CD4-positive, alpha-beta T cell (primary cell): Measurements from ENCODE around the gene KIAA0232. TPM values are rescaled to one million over a fixed set of nuclear protein-coding genes. Genes with fewer than 3 reads are reported as not detected.

Experiments
- ATAC-seq: fragments of 200-7000 bp; cut with Tn5 transposase; one replicate; pipeline ENCODE4 v1.10.0; 2022; ENCODE audit warnings: mild to moderate bottlenecking; ENCODE audit not compliant: poor library complexity
- CTCF ChIA-PET: fragments of 350-600 bp; sonication (Branson Sonifier 250); formaldehyde crosslinking; loops from one replicate; lab custom pipeline; 2021; ENCODE audit warnings: antibody characterized with exemption, inconsistent platforms; lab: Charles Lee
- POLR2A ChIA-PET: fragments of 350-600 bp; sonication (Branson Sonifier 250); formaldehyde crosslinking; loops from one replicate; lab custom pipeline; 2021; ENCODE audit warnings: antibody characterized with exemption, inconsistent platforms; lab: Charles Lee
- DNase-seq, 14 experiments: peaks; one replicate each; pipeline ENCODE4 v3.0.0-alpha.2; 2013 to 2020; ENCODE audit warnings: mixed read lengths in 2 of 14
- H3K27ac ChIP-seq, 2 donors: one replicate each; pipeline versions ENCODE4 v1.5.1 to v1.7.0; 2013; ENCODE audit warnings: low read length in 2 of 2, low read depth in 1 of 2, mild to moderate bottlenecking in 1 of 2
- H3K27me3 ChIP-seq, 2 experiments: 1 replicate in 1 of 2; 2 replicates in 1 of 2; pipeline versions ENCODE4 v1.6.1 to v1.7.0; 2013; ENCODE audit warnings: low read length in 2 of 2, control low read depth in 1 of 2, mild to moderate bottlenecking in 1 of 2, moderate library complexity in 1 of 2; ENCODE audit not compliant: insufficient read depth in 2 of 2, control insufficient read depth in 1 of 2
- H3K36me3 ChIP-seq: one replicate; pipeline ENCODE4 v1.6.1; 2013; ENCODE audit warnings: low read length, control low read depth; ENCODE audit not compliant: insufficient read depth
- H3K4me1 ChIP-seq: one replicate; pipeline ENCODE4 v1.6.1; 2013; ENCODE audit warnings: low read length, control low read depth; ENCODE audit not compliant: insufficient read depth
- H3K4me3 ChIP-seq: one replicate; pipeline ENCODE4 v1.5.1; 2013; ENCODE audit warnings: mild to moderate bottlenecking, low read length, moderate library complexity
- H3K9me3 ChIP-seq, 2 experiments: 1 replicate in 1 of 2; 2 replicates in 1 of 2; pipeline versions ENCODE4 v1.6.1 to v1.7.0; 2013; ENCODE audit warnings: low read length in 2 of 2, mild to moderate bottlenecking in 2 of 2, control low read depth in 1 of 2, moderate library complexity in 1 of 2; ENCODE audit not compliant: control insufficient read depth in 1 of 2, insufficient read depth in 1 of 2
- H3K27ac Mint-ChIP-seq: one replicate; pipeline ENCODE4 v1.8.0; 2020; ENCODE audit warnings: mixed read lengths
- H3K27me3 Mint-ChIP-seq: one replicate; pipeline ENCODE4 v1.8.0; 2021; ENCODE audit warnings: mixed read lengths
- H3K36me3 Mint-ChIP-seq: one replicate; pipeline ENCODE4 v1.8.0; 2021; ENCODE audit warnings: low read depth, mixed read lengths
- H3K4me1 Mint-ChIP-seq: one replicate; pipeline ENCODE4 v1.8.0; 2021; ENCODE audit warnings: low read depth, mixed read lengths
- H3K4me3 Mint-ChIP-seq: one replicate; pipeline ENCODE4 v1.8.0; 2020; ENCODE audit warnings: mild to moderate bottlenecking, mixed read lengths
- H3K9me3 Mint-ChIP-seq: one replicate; pipeline ENCODE4 v1.8.0; 2020; ENCODE audit warnings: mixed read lengths
- intact Hi-C, 2 experiments: fragments of 100-400 bp; cut with DNase I in 1 of 2; cut with micrococcal nuclease in 1 of 2; formaldehyde crosslinking; loops; one replicate each; pipeline versions ENCODE4 v1.15.1 to v1.9.0; 2023 to 2025; cut with DNase I, micrococcal nuclease
- total RNA-seq, 174 experiments: library from RNA in 2 of 174; stranded (reverse) in 2 of 174; gene quantifications; one replicate each; pipeline ENCODE4 v1.2.3 and lab custom pipeline; 2021 to 2026
- TF ChIP-seq, protein P1 (sequence below): fragments of 200-600 bp; IDR thresholded peaks from one replicate; pipeline ENCODE4 v1.8.0; 2022; ENCODE audit warnings: antibody characterized with exemption, mild to moderate bottlenecking

KIAA0232 gene
- total RNA-seq, 2 experiments from 2014 or later, result 15.3 to 17.8 TPM

DNA sequence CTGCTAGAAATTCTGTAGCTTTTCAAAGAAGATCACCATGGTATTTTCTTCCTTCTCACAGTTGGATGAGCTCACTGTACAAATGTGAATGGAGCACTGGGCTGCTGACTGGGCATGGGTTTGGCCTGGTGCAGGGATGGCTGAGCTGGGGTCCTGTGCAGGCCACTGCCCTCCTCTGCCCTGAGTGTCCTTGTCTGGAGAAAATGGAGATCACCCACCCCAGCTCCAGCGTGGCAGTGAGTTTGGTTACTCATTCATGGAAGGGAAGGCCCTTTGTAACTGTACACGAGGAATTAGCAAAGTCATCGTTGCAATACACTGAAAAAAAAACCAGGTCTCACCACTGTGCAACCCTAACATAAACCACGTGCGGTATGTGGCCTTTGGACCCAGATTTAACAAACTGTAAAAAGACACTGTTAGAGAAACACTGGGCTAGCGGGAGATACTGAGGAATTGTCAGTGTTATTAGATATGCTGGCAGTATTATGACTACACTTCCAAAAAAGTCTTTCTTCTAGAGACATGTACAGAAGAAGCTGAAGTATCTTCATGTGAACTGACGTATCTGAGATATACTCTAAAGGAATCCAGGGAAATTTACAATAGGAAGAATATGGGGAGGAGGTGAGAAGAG, 111.0 kb downstream of the KIAA0232 start:
- intact Hi-C loops, result no loop called here
- CTCF ChIA-PET, result interaction anchor here (0.9 kb wide), 1 partner anchor 20 kb away, joined by 4 read pairs; no protein-coding TSS in a partner anchor

DNA sequence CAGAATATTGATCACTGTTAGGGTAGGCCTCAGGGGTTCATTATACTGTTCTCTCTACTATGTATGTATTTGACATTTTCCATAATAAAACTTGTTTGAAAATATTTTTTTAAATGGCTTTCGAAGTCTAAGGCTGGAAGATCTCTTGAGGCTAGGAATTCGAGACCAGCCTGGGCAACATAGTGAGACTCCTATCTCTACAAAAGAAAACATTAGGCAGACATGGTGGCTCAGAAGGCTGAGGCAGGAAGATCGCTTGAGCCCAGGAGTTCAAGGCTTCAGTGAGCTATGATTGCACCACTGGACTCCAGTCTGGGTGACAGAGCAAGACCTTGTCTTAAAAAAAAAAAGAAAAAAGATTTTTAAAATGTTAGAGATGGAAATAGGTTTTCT, 111.6 kb downstream of the KIAA0232 start:
- H3K36me3 ChIP-seq, result no peaks in the 10 kb centered on the region
- ChIA-PET CTCF (no interaction called here), POLR2A (no interaction called here)
- Mint-ChIP-seq H3K27me3 (no peaks in the 10 kb centered on the region), H3K4me1 (peaks cover 38% of the 10 kb centered on the region), H3K4me3 (no peak overlapping the region), H3K36me3 (no peaks in the 10 kb centered on the region), H3K9me3 (no peaks in the 10 kb centered on the region), H3K27ac (peak overlapping the region; percentile 57)
- DNase-seq (no peak), ATAC-seq (no peak)
- peaks cover 0 to 13% of the 10 kb centered on the region in 2 experiments for H3K9me3 ChIP-seq
- no peak overlapping the region for H3K4me3 ChIP-seq
- H3K27me3 ChIP-seq, result no peaks in the 10 kb centered on the region
- peaks cover 48% of the 10 kb centered on the region for H3K4me1 ChIP-seq
- TF ChIP-seq, protein P1, sequence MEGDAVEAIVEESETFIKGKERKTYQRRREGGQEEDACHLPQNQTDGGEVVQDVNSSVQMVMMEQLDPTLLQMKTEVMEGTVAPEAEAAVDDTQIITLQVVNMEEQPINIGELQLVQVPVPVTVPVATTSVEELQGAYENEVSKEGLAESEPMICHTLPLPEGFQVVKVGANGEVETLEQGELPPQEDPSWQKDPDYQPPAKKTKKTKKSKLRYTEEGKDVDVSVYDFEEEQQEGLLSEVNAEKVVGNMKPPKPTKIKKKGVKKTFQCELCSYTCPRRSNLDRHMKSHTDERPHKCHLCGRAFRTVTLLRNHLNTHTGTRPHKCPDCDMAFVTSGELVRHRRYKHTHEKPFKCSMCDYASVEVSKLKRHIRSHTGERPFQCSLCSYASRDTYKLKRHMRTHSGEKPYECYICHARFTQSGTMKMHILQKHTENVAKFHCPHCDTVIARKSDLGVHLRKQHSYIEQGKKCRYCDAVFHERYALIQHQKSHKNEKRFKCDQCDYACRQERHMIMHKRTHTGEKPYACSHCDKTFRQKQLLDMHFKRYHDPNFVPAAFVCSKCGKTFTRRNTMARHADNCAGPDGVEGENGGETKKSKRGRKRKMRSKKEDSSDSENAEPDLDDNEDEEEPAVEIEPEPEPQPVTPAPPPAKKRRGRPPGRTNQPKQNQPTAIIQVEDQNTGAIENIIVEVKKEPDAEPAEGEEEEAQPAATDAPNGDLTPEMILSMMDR, result no peak
- intact Hi-C loops, result no loop called here
- no peak overlapping the region for H3K27ac ChIP-seq

More for the DNA sequence above, 111.0 kb downstream of the KIAA0232 start:
- POLR2A ChIA-PET, result interaction anchor here (0.6 to 1.4 kb wide), 4 partner anchors 17 to 187 kb away, joined by 3 to 5 read pairs (median 3); partner anchors contain the start of gene TADA2B
- DNase-seq (no peak), ATAC-seq (no peak)
- Mint-ChIP-seq H3K27ac (peak overlapping the region; percentile 57), H3K27me3 (no peaks in the 10 kb centered on the region), H3K36me3 (no peaks in the 10 kb centered on the region), H3K4me3 (no peak overlapping the region), H3K4me1 (peaks cover 33% of the 10 kb centered on the region), H3K9me3 (no peaks in the 10 kb centered on the region)
- H3K4me1 ChIP-seq, result peaks cover 43% of the 10 kb centered on the region
- H3K27me3 ChIP-seq, result no peaks in the 10 kb centered on the region
- H3K36me3 ChIP-seq, result no peaks in the 10 kb centered on the region
- TF ChIP-seq, protein P1, result no peak
- peak overlapping the region in 1 of 2 donors; percentile 34 for H3K27ac ChIP-seq
- H3K4me3 ChIP-seq, result no peak overlapping the region
- H3K9me3 ChIP-seq, result peaks cover 0 to 15% of the 10 kb centered on the region in 2 experiments

DNA sequence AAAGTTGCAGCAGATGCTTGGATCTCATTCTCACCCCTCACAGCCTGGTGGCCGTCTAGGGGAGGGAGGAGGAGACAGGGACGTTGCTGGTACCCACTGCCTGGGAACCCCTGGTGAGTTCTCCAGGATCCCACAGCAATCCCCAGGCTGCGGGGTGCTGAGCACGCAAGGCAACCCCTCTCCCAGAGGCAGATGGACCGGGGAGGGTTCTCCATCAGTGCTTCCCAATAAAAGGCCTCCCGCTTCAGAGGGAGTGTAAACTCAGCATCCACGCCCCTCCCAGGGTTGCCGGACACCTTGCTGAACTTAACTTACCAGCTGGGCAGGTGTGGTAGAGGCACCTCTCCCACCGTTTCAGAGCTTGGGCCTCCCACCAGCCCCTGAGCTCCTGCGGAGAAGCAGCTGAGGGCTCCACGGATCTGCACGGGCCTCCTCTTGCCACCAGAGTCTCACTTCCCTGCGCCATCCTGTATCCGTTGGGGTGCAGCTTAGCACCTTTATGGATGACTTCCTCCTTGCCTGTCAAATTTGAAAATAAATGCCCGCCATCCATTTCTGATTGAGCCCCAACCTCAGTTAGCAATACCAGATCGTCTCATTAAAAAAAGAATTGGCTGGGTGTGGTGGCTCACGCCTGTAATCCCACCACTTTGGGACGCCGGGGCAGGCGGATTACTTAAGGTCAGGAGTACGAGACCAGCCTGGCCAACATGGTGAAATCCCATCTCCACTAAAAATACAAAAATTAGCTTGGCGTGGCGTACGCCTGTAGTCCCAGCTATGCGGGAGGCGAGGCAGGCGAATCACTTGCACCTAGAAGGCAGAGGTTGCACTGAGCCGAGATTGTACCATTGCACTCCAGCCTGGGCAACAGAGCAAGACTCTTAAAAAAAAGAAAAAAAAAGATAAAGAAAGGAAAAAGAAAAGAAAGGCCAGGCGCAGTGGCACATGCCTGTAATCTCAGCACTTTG, 112.3 kb downstream of the KIAA0232 start:
- Mint-ChIP-seq H3K27ac (peak overlapping the region; percentile 39), H3K9me3 (no peaks in the 10 kb centered on the region), H3K27me3 (no peaks in the 10 kb centered on the region), H3K4me3 (no peak overlapping the region), H3K36me3 (no peaks in the 10 kb centered on the region), H3K4me1 (peaks cover 45% of the 10 kb centered on the region)
- H3K9me3 ChIP-seq, result peaks cover 0 to 6% of the 10 kb centered on the region in 2 experiments
- H3K27me3 ChIP-seq, result no peaks in the 10 kb centered on the region
- TF ChIP-seq, protein P1, result no peak
- H3K27ac ChIP-seq, result no peak overlapping the region
- DNase-seq, result no peak
- ChIA-PET CTCF (no interaction called here), POLR2A (no interaction called here)
- peaks cover 55% of the 10 kb centered on the region for H3K4me1 ChIP-seq
- no peaks in the 10 kb centered on the region for H3K36me3 ChIP-seq
- no peak overlapping the region for H3K4me3 ChIP-seq
- no peak for ATAC-seq
- intact Hi-C loops, result no loop called here
